HepG2 (cell line): ENCODE measurements around the gene PLEKHH1. TPM values are rescaled to one million over a fixed set of nuclear protein-coding genes. Genes with fewer than 3 reads are reported as not detected.

Experiments
- AGO2 ChIP-seq: fragments of 200-400 bp; formaldehyde crosslinking; optimal IDR thresholded peaks from 2 replicates; pipeline ENCODE3; 2017; ENCODE audit warnings: mild to moderate bottlenecking, low read depth, low read length, moderate library complexity
- ARNTL ChIP-seq: sonication (generic); formaldehyde crosslinking; IDR thresholded peaks from 2 replicates; pipeline ENCODE4 v1.4.0; 2020; ENCODE audit warnings: mild to moderate bottlenecking, missing genetic modification reagents
- CEBPB ChIP-seq: IDR thresholded peaks from 2 replicates; pipeline ENCODE4 v1.6.1; 2011; ENCODE audit warnings: low read depth, low read length, improper control_type of control experiment, borderline replicate concordance
- KLF16 ChIP-seq, 2 experiments: sonication (generic) in 1 of 2; formaldehyde crosslinking in 1 of 2; IDR thresholded peaks; 2 replicates each; pipeline versions ENCODE4 v1.6.1 to v1.8.0; 2016 to 2023; ENCODE audit warnings: missing genetic modification reagents in 2 of 2, missing compliant biosample characterization in 1 of 2
- MXD1 ChIP-seq: sonication (generic); formaldehyde crosslinking; IDR thresholded peaks from 2 replicates; pipeline ENCODE4 v1.4.0; 2020; ENCODE audit warnings: mild to moderate bottlenecking, missing genetic modification reagents
- PPARG ChIP-seq: conservative IDR thresholded peaks from 2 replicates; pipeline ENCODE4 v1.6.1; 2016; ENCODE audit warnings: missing biosample characterization, missing genetic modification reagents
- SNAI1 ChIP-seq: sonication (generic); formaldehyde crosslinking; IDR thresholded peaks from 2 replicates; pipeline ENCODE4 v1.5.0; 2020; ENCODE audit warnings: mild to moderate bottlenecking, missing genetic modification reagents, borderline replicate concordance
- ZBTB38 ChIP-seq: sonication (generic); formaldehyde crosslinking; IDR thresholded peaks from 2 replicates; pipeline ENCODE4 v1.5.1; 2020; ENCODE audit warnings: mild to moderate bottlenecking, missing genetic modification reagents
- ZFP1 ChIP-seq: IDR thresholded peaks from 2 replicates; pipeline ENCODE4 v1.6.1; 2016
- ZNF614 ChIP-seq: IDR thresholded peaks from 2 replicates; pipeline ENCODE4 v1.6.1; 2018; ENCODE audit warnings: missing biosample characterization, missing genetic modification reagents, inconsistent platforms, borderline replicate concordance
- polyA plus RNA-seq, 8 experiments: library from polyadenylated mRNA; depleted of rRNA in 3 of 8; stranded (reverse) in 7 of 8; unstranded in 1 of 8; fragments of >200 nt; fragmentation: Illumina TruSeq in 4 of 8; extraction: Trizol in 4 of 8; gene quantifications; 2 replicates each; pipeline versions ENCODE4 v1.2.1 to v1.2.3, GENCODE V29; 2011 to 2016; ENCODE audit warnings: low read depth in 4 of 8, missing spikeins in 1 of 8, mixed read lengths in 1 of 8; ENCODE audit not compliant: insufficient read depth in 1 of 8
- total RNA-seq, 5 experiments: library from RNA; depleted of rRNA; stranded (reverse); fragments of >200 nt; fragmentation: Illumina TruSeq; extraction: Trizol; gene quantifications; 2 replicates each; pipeline ENCODE4 v1.2.3, GENCODE V29; 2016; ENCODE audit warnings: low read depth in 1 of 5
- TF ChIP-seq, protein P1 (sequence below), 2 experiments: sonication (generic) in 1 of 2; formaldehyde crosslinking in 1 of 2; IDR thresholded peaks; 2 replicates each; pipeline versions ENCODE4 v1.4.0 to v1.6.1; 2016 to 2020; ENCODE audit warnings: borderline replicate concordance in 1 of 2, low read depth in 1 of 2, mild to moderate bottlenecking in 1 of 2, missing genetic modification reagents in 1 of 2
- TF ChIP-seq, protein P2 (sequence below): fragments of 450-650 bp; IDR thresholded peaks from 2 replicates; pipeline ENCODE4 v1.6.1; 2017; ENCODE audit warnings: mild to moderate bottlenecking
- TF ChIP-seq, protein P3 (sequence below): sonication (generic); formaldehyde crosslinking; IDR thresholded peaks from 2 replicates; pipeline ENCODE4 v1.4.0; 2020; ENCODE audit warnings: missing genetic modification reagents
- TF ChIP-seq, protein P4 (sequence below): sonication (generic); formaldehyde crosslinking; IDR thresholded peaks from 2 replicates; pipeline ENCODE4 v1.4.0; 2020; ENCODE audit warnings: missing genetic modification reagents
- TF ChIP-seq, protein P5 (sequence below): IDR thresholded peaks from 2 replicates; pipeline ENCODE4 v1.6.1; 2016; ENCODE audit warnings: missing compliant biosample characterization, missing genetic modification reagents, borderline replicate concordance

PLEKHH1 gene
- total and polyA plus RNA-seq, 2 of the 13 experiments (the other 11 are each of a cell fraction or from before 2014, with no cell fraction given) = 8.6 to 15.8 TPM

DNA sequence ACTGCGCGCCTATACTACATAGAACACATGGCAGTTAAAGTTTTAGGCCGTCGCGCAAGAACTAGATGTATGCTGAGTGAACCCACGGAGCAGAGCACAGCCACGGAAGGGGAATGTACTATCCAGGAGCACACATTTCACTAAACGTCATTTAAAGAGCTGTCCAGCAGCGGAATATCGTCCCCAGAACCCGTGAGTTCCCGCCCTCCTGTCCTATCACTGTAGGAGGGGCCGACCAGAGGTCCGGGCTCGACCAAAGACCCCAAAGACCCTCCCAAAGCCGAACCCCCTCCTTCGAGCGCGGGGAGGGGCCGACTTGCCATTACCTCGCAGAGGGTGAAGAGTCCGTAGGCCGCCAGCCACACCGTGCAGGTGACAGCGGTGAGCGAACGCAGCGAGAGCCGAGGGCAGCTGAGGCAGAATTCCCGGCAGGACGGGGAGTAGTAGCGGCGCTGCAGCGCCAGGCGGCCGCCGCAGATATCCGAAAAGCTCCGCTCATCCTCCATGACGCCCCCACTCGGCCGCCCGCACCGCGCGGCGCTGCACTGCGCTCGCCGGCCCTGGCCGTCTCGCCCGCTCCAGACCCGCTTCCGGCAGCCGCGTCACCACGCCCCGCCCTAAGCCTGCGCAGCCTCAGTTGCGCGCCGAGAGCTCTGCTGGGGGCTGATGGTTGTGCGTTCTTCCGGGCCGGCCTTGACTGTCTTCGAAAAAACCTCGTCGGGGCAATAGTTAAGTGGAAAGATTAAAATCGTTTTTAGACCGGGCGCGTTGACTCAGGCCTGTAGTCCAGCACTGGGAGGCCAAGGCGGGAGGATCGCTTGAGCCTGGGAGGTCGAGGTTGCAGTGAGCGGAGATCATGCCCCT is 66.8 kb downstream of the PLEKHH1 start, which contains the start of gene PIGH (continued):
- TF ChIP-seq ZFP1 (CRISPR knock-in tag) = 0 out of 2 replicates have a peak, but pooled peaks have one; percentile 13
- peak; percentile 79; the same call in 1 of the 2 replicates for TF ChIP-seq ZNF614 (CRISPR knock-in tag)
- no peak for TF ChIP-seq CEBPB
- peak; percentile 98 for TF ChIP-seq ZBTB38 (CRISPR knock-in tag)
- no peak for TF ChIP-seq SNAI1 (CRISPR knock-in tag)
- TF ChIP-seq, protein P1, sequence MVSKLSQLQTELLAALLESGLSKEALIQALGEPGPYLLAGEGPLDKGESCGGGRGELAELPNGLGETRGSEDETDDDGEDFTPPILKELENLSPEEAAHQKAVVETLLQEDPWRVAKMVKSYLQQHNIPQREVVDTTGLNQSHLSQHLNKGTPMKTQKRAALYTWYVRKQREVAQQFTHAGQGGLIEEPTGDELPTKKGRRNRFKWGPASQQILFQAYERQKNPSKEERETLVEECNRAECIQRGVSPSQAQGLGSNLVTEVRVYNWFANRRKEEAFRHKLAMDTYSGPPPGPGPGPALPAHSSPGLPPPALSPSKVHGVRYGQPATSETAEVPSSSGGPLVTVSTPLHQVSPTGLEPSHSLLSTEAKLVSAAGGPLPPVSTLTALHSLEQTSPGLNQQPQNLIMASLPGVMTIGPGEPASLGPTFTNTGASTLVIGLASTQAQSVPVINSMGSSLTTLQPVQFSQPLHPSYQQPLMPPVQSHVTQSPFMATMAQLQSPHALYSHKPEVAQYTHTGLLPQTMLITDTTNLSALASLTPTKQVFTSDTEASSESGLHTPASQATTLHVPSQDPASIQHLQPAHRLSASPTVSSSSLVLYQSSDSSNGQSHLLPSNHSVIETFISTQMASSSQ (IDR thresholded peaks at IDR 0.05; ENCODE audit: low read depth) = no peak
- TF ChIP-seq, protein P1 (CRISPR knock-in tag; IDR thresholded peaks at IDR 0.05; ENCODE audit: borderline replicate concordance) = no peak
- TF ChIP-seq KLF16 (CRISPR knock-in tag; IDR thresholded peaks at IDR 0.05) = peak in 1 of 2 experiments; percentile 84; a peak in 2 of 4 replicates
- TF ChIP-seq, protein P2, sequence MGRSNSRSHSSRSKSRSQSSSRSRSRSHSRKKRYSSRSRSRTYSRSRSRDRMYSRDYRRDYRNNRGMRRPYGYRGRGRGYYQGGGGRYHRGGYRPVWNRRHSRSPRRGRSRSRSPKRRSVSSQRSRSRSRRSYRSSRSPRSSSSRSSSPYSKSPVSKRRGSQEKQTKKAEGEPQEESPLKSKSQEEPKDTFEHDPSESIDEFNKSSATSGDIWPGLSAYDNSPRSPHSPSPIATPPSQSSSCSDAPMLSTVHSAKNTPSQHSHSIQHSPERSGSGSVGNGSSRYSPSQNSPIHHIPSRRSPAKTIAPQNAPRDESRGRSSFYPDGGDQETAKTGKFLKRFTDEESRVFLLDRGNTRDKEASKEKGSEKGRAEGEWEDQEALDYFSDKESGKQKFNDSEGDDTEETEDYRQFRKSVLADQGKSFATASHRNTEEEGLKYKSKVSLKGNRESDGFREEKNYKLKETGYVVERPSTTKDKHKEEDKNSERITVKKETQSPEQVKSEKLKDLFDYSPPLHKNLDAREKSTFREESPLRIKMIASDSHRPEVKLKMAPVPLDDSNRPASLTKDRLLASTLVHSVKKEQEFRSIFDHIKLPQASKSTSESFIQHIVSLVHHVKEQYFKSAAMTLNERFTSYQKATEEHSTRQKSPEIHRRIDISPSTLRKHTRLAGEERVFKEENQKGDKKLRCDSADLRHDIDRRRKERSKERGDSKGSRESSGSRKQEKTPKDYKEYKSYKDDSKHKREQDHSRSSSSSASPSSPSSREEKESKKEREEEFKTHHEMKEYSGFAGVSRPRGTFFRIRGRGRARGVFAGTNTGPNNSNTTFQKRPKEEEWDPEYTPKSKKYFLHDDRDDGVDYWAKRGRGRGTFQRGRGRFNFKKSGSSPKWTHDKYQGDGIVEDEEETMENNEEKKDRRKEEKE = no peak
- TF ChIP-seq, protein P3, sequence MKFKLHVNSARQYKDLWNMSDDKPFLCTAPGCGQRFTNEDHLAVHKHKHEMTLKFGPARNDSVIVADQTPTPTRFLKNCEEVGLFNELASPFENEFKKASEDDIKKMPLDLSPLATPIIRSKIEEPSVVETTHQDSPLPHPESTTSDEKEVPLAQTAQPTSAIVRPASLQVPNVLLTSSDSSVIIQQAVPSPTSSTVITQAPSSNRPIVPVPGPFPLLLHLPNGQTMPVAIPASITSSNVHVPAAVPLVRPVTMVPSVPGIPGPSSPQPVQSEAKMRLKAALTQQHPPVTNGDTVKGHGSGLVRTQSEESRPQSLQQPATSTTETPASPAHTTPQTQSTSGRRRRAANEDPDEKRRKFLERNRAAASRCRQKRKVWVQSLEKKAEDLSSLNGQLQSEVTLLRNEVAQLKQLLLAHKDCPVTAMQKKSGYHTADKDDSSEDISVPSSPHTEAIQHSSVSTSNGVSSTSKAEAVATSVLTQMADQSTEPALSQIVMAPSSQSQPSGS (CRISPR knock-in tag) = peak; percentile 29; the same call in 1 of the 2 replicates
- TF ChIP-seq AGO2 = peak; percentile 40
- TF ChIP-seq, protein P4, sequence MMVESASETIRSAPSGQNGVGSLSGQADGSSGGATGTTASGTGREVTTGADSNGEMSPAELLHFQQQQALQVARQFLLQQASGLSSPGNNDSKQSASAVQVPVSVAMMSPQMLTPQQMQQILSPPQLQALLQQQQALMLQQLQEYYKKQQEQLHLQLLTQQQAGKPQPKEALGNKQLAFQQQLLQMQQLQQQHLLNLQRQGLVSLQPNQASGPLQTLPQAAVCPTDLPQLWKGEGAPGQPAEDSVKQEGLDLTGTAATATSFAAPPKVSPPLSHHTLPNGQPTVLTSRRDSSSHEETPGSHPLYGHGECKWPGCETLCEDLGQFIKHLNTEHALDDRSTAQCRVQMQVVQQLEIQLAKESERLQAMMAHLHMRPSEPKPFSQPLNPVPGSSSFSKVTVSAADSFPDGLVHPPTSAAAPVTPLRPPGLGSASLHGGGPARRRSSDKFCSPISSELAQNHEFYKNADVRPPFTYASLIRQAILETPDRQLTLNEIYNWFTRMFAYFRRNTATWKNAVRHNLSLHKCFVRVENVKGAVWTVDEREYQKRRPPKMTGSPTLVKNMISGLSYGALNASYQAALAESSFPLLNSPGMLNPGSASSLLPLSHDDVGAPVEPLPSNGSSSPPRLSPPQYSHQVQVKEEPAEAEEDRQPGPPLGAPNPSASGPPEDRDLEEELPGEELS (CRISPR knock-in tag) = no peak
- TF ChIP-seq, protein P5, sequence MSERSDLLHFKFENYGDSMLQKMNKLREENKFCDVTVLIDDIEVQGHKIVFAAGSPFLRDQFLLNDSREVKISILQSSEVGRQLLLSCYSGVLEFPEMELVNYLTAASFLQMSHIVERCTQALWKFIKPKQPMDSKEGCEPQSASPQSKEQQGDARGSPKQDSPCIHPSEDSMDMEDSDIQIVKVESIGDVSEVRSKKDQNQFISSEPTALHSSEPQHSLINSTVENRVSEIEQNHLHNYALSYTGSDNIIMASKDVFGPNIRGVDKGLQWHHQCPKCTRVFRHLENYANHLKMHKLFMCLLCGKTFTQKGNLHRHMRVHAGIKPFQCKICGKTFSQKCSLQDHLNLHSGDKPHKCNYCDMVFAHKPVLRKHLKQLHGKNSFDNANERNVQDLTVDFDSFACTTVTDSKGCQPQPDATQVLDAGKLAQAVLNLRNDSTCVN (CRISPR knock-in tag) = no peak
- no peak for TF ChIP-seq PPARG
- no peak for TF ChIP-seq ARNTL
- peak; percentile 66 for TF ChIP-seq MXD1 (CRISPR knock-in tag)
